HG03025 (cell line): ENCODE results near the gene FMNL1.

Source experiments
- ATAC-seq: cut with Tn5 transposase; IDR thresholded peaks from one replicate; pipeline ENCODE4 v1.9.1; 2021; ENCODE audit warnings: mild to moderate bottlenecking, moderate library complexity; ENCODE audit not compliant: unreplicated experiment, low FRiP score

FMNL1 gene

GRCh38 chr17:45255358-45255757, 33.7 kb downstream of the FMNL1 start:
- no peak for ATAC-seq

GRCh38 chr17:45256114-45256966, 34.7 kb downstream of the FMNL1 start:
- ATAC-seq: no peak

GRCh38 chr17:45257115-45257514, 35.4 kb downstream of the FMNL1 start:
- ATAC-seq: no peak

- ATAC-seq: no peak
Measured at GRCh38 chr17:45258981-45259380, 37.3 kb downstream of the FMNL1 start.

- ATAC-seq: no peak
Measured at GRCh38 chr17:45260204-45260783, 38.6 kb downstream of the FMNL1 start.

- no peak for ATAC-seq
Measured at GRCh38 chr17:45261577-45262515, 40.2 kb downstream of the FMNL1 start, which contains the start of gene SPATA32. Gene SPATA32 (minus strand): TSS chr17:45262094. CDS start chr17:45262016, 78 bp downstream.

GRCh38 chr17:45262516-45263476, 41.1 kb downstream of the FMNL1 start:
- no peak for ATAC-seq

- no peak for ATAC-seq
Measured at GRCh38 chr17:45263477-45263860, 41.8 kb downstream of the FMNL1 start.

GRCh38 chr17:45264430-45264829, 42.7 kb downstream of the FMNL1 start:
- no peak for ATAC-seq

GRCh38 chr17:45264988-45265387, 43.3 kb downstream of the FMNL1 start:
- no peak for ATAC-seq

- no peak for ATAC-seq
Measured at GRCh38 chr17:45265821-45266220, 44.1 kb downstream of the FMNL1 start.

GRCh38 chr17:45266372-45266926, 44.8 kb downstream of the FMNL1 start:
- ATAC-seq: no peak

GRCh38 chr17:45267436-45268055, 45.9 kb downstream of the FMNL1 start:
- ATAC-seq: no peak

- no peak for ATAC-seq
Measured at GRCh38 chr17:45269912-45270311, 48.2 kb downstream of the FMNL1 start.

- ATAC-seq: no peak
Measured at GRCh38 chr17:45270828-45271418, 49.2 kb downstream of the FMNL1 start.

- ATAC-seq: no peak
Measured at GRCh38 chr17:45271603-45272002, 49.9 kb downstream of the FMNL1 start.

GRCh38 chr17:45273551-45273957, 51.9 kb downstream of the FMNL1 start:
- ATAC-seq: no peak

GRCh38 chr17:45274033-45274432, 52.3 kb downstream of the FMNL1 start:
- no peak for ATAC-seq

- ATAC-seq: no peak
Measured at GRCh38 chr17:45276031-45276430, 54.3 kb downstream of the FMNL1 start.
